ENCODE measurements around the gene UBR4.

UBR4 gene

GRCh38 chr1:19062258-19063029 is 147.6 kb downstream of the UBR4 start:
- no peak for DNase-seq
- Histone ChIP-seq H3K4me3 (ENCODE audit: low read depth, low read length) (no peak overlapping the region), H3K36me3 (no peaks in the 10 kb centered on the region), H3K4me1 (no peaks in the 10 kb centered on the region), H3K9me3 (no peaks in the 10 kb centered on the region), H3K27me3 (no peaks in the 10 kb centered on the region)
- no peak for TF ChIP-seq CTCF (IDR thresholded peaks at IDR 0.05; ENCODE audit: low read depth, low read length)

GRCh38 chr1:19061798-19062197 is 148.3 kb downstream of the UBR4 start:
- Histone ChIP-seq H3K4me3 (ENCODE audit: low read depth, low read length) (no peak overlapping the region), H3K27me3 (no peaks in the 10 kb centered on the region), H3K36me3 (no peaks in the 10 kb centered on the region), H3K9me3 (no peaks in the 10 kb centered on the region), H3K4me1 (no peaks in the 10 kb centered on the region)
- no peak for TF ChIP-seq CTCF (IDR thresholded peaks at IDR 0.05; ENCODE audit: low read depth, low read length)
- no peak for DNase-seq

- no peak for DNase-seq
- H3K36me3 ChIP-seq: no peaks in the 10 kb centered on the region
- no peaks in the 10 kb centered on the region for H3K27me3 ChIP-seq
- no peak for TF ChIP-seq CTCF (IDR thresholded peaks at IDR 0.05; ENCODE audit: low read depth, low read length)
- H3K4me1 ChIP-seq: no peaks in the 10 kb centered on the region
- no peaks in the 10 kb centered on the region for H3K9me3 ChIP-seq
- H3K4me3 ChIP-seq (ENCODE audit: low read depth, low read length): no peak overlapping the region
Observed at GRCh38 chr1:19061343-19061742, 148.7 kb downstream of the UBR4 start.

GRCh38 chr1:19059773-19060172 is 150.3 kb downstream of the UBR4 start:
- DNase-seq: no peak
- Histone ChIP-seq H3K9me3 (no peaks in the 10 kb centered on the region), H3K4me1 (no peaks in the 10 kb centered on the region), H3K27me3 (no peaks in the 10 kb centered on the region), H3K36me3 (no peaks in the 10 kb centered on the region), H3K4me3 (ENCODE audit: low read depth, low read length) (no peak overlapping the region)
- TF ChIP-seq CTCF (IDR thresholded peaks at IDR 0.05; ENCODE audit: low read depth, low read length): no peak

GRCh38 chr1:19058476-19058797 is 151.6 kb downstream of the UBR4 start:
- no peak for TF ChIP-seq CTCF (IDR thresholded peaks at IDR 0.05; ENCODE audit: low read depth, low read length)
- no peak for DNase-seq
- H3K4me3 ChIP-seq (ENCODE audit: low read depth, low read length): no peak overlapping the region
- H3K4me1 ChIP-seq: no peaks in the 10 kb centered on the region
- no peaks in the 10 kb centered on the region for H3K36me3 ChIP-seq
- no peaks in the 10 kb centered on the region for H3K27me3 ChIP-seq
- H3K9me3 ChIP-seq: no peaks in the 10 kb centered on the region

GRCh38 chr1:19057784-19058475 is 152.1 kb downstream of the UBR4 start:
- TF ChIP-seq CTCF (IDR thresholded peaks at IDR 0.05; ENCODE audit: low read depth, low read length): no peak
- H3K27me3 ChIP-seq: no peaks in the 10 kb centered on the region
- no peaks in the 10 kb centered on the region for H3K36me3 ChIP-seq
- H3K4me3 ChIP-seq (ENCODE audit: low read depth, low read length): no peak overlapping the region
- no peaks in the 10 kb centered on the region for H3K9me3 ChIP-seq
- DNase-seq: no peak
- H3K4me1 ChIP-seq: no peaks in the 10 kb centered on the region
